ENCODE results near the gene MCFD2.

Gene MCFD2

GRCh38 chr2:46878886-46879285, 36.7 kb downstream of the MCFD2 start:
- no peak for TF ChIP-seq MAX (IDR thresholded peaks at IDR 0.05)
- no peak for TF ChIP-seq EP300 (IDR thresholded peaks at IDR 0.05; ENCODE audit: borderline replicate concordance)

- TF ChIP-seq NFIC (IDR thresholded peaks at IDR 0.05) (no peak), ZBTB7A (IDR thresholded peaks at IDR 0.05; ENCODE audit: low read depth) (no peak), TCF12 (IDR thresholded peaks at IDR 0.05; ENCODE audit: low read depth) (no peak), MAX (IDR thresholded peaks at IDR 0.05) (no peak), TEAD4 (IDR thresholded peaks at IDR 0.05) (no peak), YY1 (IDR thresholded peaks at IDR 0.05; ENCODE audit: low read depth) (no peak), CREB1 (IDR thresholded peaks at IDR 0.05; ENCODE audit: low read depth) (no peak), EP300 (IDR thresholded peaks at IDR 0.05; ENCODE audit: borderline replicate concordance) (no peak), CEBPB (IDR thresholded peaks at IDR 0.05) (no peak), FOXM1 (IDR thresholded peaks at IDR 0.05; ENCODE audit: borderline replicate concordance, low read depth) (no peak)
Measured at GRCh38 chr2:46878240-46878877, 37.2 kb downstream of the MCFD2 start.

GRCh38 chr2:46877619-46878113, 37.9 kb downstream of the MCFD2 start:
- no peak for TF ChIP-seq EP300 (IDR thresholded peaks at IDR 0.05; ENCODE audit: borderline replicate concordance)
- TF ChIP-seq CEBPB (IDR thresholded peaks at IDR 0.05), result no peak
- no peak for TF ChIP-seq MAX (IDR thresholded peaks at IDR 0.05)
- no peak for TF ChIP-seq CREB1 (IDR thresholded peaks at IDR 0.05; ENCODE audit: low read depth)
- TF ChIP-seq YY1 (IDR thresholded peaks at IDR 0.05; ENCODE audit: low read depth), result no peak

- TF ChIP-seq MAX (IDR thresholded peaks at IDR 0.05) (peak; percentile 44; the same call in 1 of the 2 replicates), FOXM1 (IDR thresholded peaks at IDR 0.05; ENCODE audit: borderline replicate concordance, low read depth) (no peak), REST (IDR thresholded peaks at IDR 0.05; ENCODE audit: low read depth) (no peak), RAD21 (IDR thresholded peaks at IDR 0.05; ENCODE audit: low read depth) (peak; percentile 79), EP300 (IDR thresholded peaks at IDR 0.05; ENCODE audit: borderline replicate concordance) (no peak)
Measured at GRCh38 chr2:46876741-46877384, 38.7 kb downstream of the MCFD2 start.

- TF ChIP-seq CREB1 (IDR thresholded peaks at IDR 0.05; ENCODE audit: low read depth) (no peak), ZBTB7A (IDR thresholded peaks at IDR 0.05; ENCODE audit: low read depth) (no peak), NFIC (IDR thresholded peaks at IDR 0.05) (no peak), RAD21 (IDR thresholded peaks at IDR 0.05; ENCODE audit: low read depth) (no peak), USF1 (IDR thresholded peaks at IDR 0.05) (no peak), YY1 (IDR thresholded peaks at IDR 0.05; ENCODE audit: low read depth) (no peak), TAF1 (IDR thresholded peaks at IDR 0.05; ENCODE audit: low read depth) (no peak), CEBPB (IDR thresholded peaks at IDR 0.05) (no peak)
Measured at GRCh38 chr2:46875226-46875899, 40.2 kb downstream of the MCFD2 start.

- no peak for TF ChIP-seq MAX (IDR thresholded peaks at IDR 0.05)
- no peak for TF ChIP-seq CREB1 (IDR thresholded peaks at IDR 0.05; ENCODE audit: low read depth)
- no peak for TF ChIP-seq EP300 (IDR thresholded peaks at IDR 0.05; ENCODE audit: borderline replicate concordance)
- TF ChIP-seq USF1 (IDR thresholded peaks at IDR 0.05), result no peak
- no peak for TF ChIP-seq TCF12 (IDR thresholded peaks at IDR 0.05; ENCODE audit: low read depth)
- no peak for TF ChIP-seq FOXM1 (IDR thresholded peaks at IDR 0.05; ENCODE audit: borderline replicate concordance, low read depth)
- TF ChIP-seq NFIC (IDR thresholded peaks at IDR 0.05), result no peak
- TF ChIP-seq TEAD4 (IDR thresholded peaks at IDR 0.05), result no peak
- TF ChIP-seq EGR1 (IDR thresholded peaks at IDR 0.05), result no peak
- TF ChIP-seq YY1 (IDR thresholded peaks at IDR 0.05; ENCODE audit: low read depth), result no peak
- TF ChIP-seq TAF1 (IDR thresholded peaks at IDR 0.05; ENCODE audit: low read depth), result no peak
- no peak for TF ChIP-seq REST (IDR thresholded peaks at IDR 0.05; ENCODE audit: low read depth)
- no peak for TF ChIP-seq ZBTB7A (IDR thresholded peaks at IDR 0.05; ENCODE audit: low read depth)
- TF ChIP-seq RAD21 (IDR thresholded peaks at IDR 0.05; ENCODE audit: low read depth), result no peak
- no peak for TF ChIP-seq CEBPB (IDR thresholded peaks at IDR 0.05)
Measured at GRCh38 chr2:46874236-46874929, 41.2 kb downstream of the MCFD2 start.

Data from Ishikawa (cell line).